Lower leg skin (tissue), 4 donors: ENCODE measurements around the gene TMEM147. TPM values are rescaled to one million over a fixed set of nuclear protein-coding genes. Genes with fewer than 3 reads are reported as not detected.

Experiments used
- DNase-seq, 2 donors: peaks; one replicate each; pipeline ENCODE4 v3.0.0-alpha.2; 2019; ENCODE audit warnings: low spot score in 2 of 2
- H3K4me3 ChIP-seq: fragments of 200-600 bp; sonication (generic); 2 replicates; pipeline ENCODE4 v1.5.1; 2017; ENCODE audit warnings: mild to moderate bottlenecking, low read depth; ENCODE audit not compliant: poor library complexity, severe bottlenecking
- POLR2A ChIP-seq, 2 donors: fragments of 450-650 bp; IDR thresholded peaks; one replicate each; pipeline ENCODE4 v1.6.1; 2016 to 2017; ENCODE audit warnings: antibody characterized with exemption in 2 of 2, mild to moderate bottlenecking in 1 of 2, moderate library complexity in 1 of 2
- WGBS, 2 donors: methylation state at CpG; one replicate each; pipeline ENCODE4 v1.1.5; 2018; 5-methylcytosine and 5-hydroxymethylcytosine counted together
- intact Hi-C: fragments of 100-400 bp; cut with DNase I; formaldehyde crosslinking; loops from one replicate; pipeline ENCODE4 v1.15.0; 2023; ENCODE audit warnings: low total_unique reads
- total RNA-seq, 4 donors: library from RNA; depleted of rRNA; stranded (reverse); fragments of >200 nt; gene quantifications; one replicate each; pipeline ENCODE4 v1.1.0, GENCODE V29; 2016
- TF ChIP-seq, protein P1 (sequence below), 3 donors: fragments of 450-650 bp; IDR thresholded peaks; one replicate each; pipeline ENCODE4 v1.5.1; 2016; ENCODE audit warnings: antibody characterized with exemption in 3 of 3, mild to moderate bottlenecking in 3 of 3, moderate library complexity in 2 of 3

TMEM147 gene
- total RNA-seq, 4 donors from 2014 or later: 102 to 158 (median 130) TPM

DNA sequence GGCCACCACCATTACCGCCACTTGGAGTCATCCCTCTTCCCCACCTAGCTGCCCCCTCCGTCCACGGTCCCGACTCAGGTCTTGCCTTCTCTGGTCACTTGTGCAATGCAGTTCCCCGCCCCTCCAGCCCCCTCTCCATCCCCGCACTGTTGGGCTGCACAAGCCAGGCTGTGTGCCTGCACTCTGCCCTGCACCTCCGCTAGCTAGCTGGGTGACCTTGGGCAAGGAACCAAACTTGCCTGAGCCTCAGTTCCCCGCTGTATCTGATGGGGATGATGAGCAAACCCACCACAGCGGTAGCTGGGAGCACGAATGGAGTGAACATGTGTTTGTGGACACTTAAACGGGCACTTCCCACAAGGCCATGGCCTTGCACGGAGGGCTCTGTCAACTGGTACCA is 5.6 kb upstream of the TMEM147 start:
- intact Hi-C loops: no loop called here
- H3K4me3 ChIP-seq: no peak overlapping the region
- WGBS, 2 donors: 92 to 94% methylated on average over 12 of the region's 12 CpGs
- no peak for TF ChIP-seq POLR2A (IDR thresholded peaks at IDR 0.05)
- TF ChIP-seq, protein P1, sequence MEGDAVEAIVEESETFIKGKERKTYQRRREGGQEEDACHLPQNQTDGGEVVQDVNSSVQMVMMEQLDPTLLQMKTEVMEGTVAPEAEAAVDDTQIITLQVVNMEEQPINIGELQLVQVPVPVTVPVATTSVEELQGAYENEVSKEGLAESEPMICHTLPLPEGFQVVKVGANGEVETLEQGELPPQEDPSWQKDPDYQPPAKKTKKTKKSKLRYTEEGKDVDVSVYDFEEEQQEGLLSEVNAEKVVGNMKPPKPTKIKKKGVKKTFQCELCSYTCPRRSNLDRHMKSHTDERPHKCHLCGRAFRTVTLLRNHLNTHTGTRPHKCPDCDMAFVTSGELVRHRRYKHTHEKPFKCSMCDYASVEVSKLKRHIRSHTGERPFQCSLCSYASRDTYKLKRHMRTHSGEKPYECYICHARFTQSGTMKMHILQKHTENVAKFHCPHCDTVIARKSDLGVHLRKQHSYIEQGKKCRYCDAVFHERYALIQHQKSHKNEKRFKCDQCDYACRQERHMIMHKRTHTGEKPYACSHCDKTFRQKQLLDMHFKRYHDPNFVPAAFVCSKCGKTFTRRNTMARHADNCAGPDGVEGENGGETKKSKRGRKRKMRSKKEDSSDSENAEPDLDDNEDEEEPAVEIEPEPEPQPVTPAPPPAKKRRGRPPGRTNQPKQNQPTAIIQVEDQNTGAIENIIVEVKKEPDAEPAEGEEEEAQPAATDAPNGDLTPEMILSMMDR (IDR thresholded peaks at IDR 0.05): no peak
- DNase-seq: no peak

DNA sequence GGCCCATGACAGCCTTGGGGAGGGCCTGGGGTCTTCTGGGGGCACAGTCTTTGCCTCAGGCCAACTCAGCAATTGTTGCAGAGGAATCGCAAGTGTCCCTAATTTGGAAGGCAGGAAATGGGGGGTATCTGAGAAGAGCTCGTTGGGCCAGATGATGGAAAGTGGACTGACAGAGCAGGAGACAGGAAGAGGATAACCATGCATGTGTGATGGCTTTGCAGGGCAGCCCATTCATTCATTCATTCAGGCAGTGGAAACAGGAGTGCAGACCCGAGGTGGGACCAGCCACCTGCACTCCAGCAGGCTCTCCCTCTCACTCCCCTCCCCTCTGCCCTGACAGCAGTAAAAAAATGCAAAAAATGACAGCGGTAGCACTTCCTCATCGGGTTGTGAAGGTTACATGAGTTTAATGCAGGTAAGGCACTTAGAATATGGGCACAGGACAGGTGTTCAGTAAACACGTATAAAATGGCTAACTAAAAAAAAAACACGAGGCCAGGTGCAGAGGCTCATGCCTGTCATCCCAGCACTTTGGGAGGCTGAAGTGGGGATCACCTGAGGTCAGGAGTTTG is 5.0 kb upstream of the TMEM147 start:
- H3K4me3 ChIP-seq: no peak overlapping the region
- no peak for DNase-seq
- WGBS, 2 donors: 68 to 82% methylated on average over 6 to 7 of the region's 7 CpGs
- intact Hi-C loops: no loop called here
- TF ChIP-seq, protein P1 (IDR thresholded peaks at IDR 0.05): no peak
- no peak for TF ChIP-seq POLR2A (IDR thresholded peaks at IDR 0.05)

DNA sequence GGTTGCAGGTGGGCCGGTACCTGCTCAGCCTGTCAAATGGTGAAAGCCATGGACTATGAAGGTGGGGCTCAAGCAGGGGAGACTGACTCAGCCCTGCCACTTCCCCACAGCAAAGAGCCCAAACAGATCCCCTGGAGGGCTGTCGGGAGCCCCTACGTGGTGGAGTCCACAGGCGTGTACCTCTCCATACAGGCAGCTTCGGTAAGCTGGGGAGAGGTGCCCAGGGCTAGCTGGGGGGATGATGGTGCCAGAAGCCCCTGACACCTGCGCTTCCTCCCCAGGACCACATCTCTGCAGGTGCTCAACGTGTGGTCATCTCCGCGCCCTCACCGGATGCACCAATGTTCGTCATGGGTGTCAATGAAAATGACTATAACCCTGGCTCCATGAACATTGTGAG is 3.2 kb upstream of the TMEM147 start:
- no peak for DNase-seq
- no peak overlapping the region for H3K4me3 ChIP-seq
- intact Hi-C loops: no loop called here
- TF ChIP-seq POLR2A (IDR thresholded peaks at IDR 0.05): no peak
- TF ChIP-seq, protein P1 (IDR thresholded peaks at IDR 0.05): no peak
- 91 to 94% methylated on average over 11 of the region's 11 CpGs for WGBS, 2 donors

DNA sequence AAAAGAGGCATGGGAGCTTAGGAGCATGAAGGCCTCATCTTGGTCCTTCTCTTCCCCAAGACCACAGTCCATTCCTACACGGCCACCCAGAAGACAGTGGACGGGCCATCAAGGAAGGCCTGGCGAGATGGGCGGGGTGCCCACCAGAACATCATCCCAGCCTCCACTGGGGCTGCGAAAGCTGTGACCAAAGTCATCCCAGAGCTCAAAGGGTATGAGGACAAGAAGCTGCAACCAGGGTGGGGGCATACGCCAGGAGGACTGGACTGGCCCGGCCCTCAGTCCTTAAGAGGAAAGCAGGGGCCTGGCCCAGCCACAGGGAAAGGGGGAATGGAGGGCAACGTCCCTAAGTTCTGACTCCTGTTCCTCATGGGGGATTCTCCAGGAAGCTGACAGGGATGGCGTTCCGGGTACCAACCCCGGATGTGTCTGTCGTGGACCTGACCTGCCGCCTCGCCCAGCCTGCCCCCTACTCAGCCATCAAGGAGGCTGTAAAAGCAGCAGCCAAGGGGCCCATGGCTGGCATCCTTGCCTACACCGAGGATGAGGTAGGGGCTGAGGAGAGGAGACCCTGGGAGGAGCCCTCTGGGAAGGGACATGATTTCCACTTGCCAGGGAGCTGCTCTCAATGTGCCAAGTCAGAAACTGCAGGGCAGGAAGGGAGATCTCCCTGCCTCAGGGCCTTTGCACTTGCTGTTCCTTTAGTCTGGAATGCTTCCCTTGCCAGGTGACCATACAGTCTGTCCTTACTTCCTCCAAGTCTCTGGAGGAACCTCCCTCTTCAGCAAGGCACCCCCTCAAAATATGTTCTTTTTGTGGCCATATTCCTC is 1.9 kb upstream of the TMEM147 start:
- H3K4me3 ChIP-seq: no peak overlapping the region
- peak in 1 of 2 donors; percentile 82 for DNase-seq
- intact Hi-C loops: no loop called here
- TF ChIP-seq, protein P1 (IDR thresholded peaks at IDR 0.05): no peak
- TF ChIP-seq POLR2A (IDR thresholded peaks at IDR 0.05): no peak
- 93 to 94% methylated on average over 13 to 15 of the region's 15 CpGs for WGBS, 2 donors

DNA sequence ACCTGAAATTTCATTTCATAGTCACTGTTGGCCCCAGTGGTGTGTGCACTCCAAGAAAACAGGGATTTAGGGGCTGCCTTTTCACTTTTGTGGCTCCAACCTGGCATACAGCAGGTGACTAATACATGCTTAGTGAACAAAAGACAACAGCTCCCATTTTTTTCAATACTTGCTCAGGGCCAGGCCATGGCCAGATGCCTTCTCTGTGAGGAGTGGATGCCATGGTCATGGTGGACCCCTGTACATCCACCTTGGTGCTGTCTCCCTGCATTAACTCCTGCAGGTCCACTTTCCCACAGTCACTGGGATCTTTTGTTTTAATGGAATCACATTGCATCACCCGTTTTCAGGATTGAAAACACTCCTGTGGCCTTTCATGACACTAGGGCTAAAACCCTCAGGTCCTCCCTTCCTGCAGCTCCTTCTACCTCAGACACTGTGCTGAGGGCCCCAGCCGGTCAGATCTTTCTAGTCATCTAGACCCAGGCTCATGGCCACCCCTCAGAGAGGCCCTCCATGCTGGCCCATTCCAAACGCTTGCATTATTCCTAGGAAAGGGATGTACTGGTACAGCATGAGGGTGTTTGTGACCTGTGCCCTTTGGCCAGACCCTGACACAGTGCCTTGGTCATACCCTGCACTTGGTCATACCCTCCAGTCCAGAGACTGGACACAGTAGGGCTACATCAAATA is 1.2 kb upstream of the TMEM147 start:
- WGBS, 2 donors: 64 to 88% methylated on average over 3 of the region's 3 CpGs
- H3K4me3 ChIP-seq: no peak overlapping the region
- TF ChIP-seq, protein P1 (IDR thresholded peaks at IDR 0.05): no peak
- no peak for TF ChIP-seq POLR2A (IDR thresholded peaks at IDR 0.05)
- DNase-seq: peak in 1 of 2 donors; percentile 83
- intact Hi-C loops: no loop called here
